Germinal center (tissue), 1 donor: Measurements from ENCODE around the gene CTAG1B.
"Not testable (repeated sequence)": the region's sequence is repeated elsewhere in the genome, so short reads cannot be mapped to it uniquely, and the experiment has no call there.

ENCODE experiments used
- DNase-seq: peaks from one replicate; pipeline ENCODE4 v3.0.0; 2012; ENCODE audit warnings: mixed read lengths, low spot score

Gene CTAG1B

DNA sequence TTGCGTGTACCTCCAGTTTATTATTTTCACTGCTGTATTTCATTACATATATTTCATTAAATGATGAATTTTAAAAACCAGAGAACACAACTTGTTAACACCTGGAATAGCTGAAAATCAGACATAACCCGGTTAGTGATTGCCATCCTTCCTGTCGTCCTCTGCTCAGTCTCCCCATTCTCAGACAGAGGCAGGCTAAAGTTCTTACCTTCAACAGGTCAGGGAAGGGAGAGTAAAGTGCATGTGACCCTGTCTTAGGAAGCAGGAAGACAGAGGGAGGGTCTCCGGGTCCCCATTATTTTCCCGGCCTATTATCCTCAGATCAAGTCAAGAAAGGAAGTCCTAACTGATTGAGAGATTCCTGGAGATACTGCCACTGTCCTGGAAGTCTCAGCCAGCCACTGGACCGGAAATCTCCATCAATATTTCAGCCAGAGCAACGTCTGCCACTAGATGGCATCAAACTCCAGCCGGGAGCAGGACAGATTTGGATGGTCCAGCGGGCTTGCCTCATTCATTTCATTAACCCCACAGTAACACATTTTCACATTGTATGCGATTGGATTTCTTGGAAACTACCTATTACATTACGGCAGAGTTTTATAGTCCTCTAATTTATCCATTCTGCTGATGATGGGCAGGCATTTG lies 1.8 kb upstream of the CTAG1B start:
- not testable (repeated sequence) for DNase-seq

GRCh38 chrX:154613586-154613985 lies 5.5 kb downstream of the CTAG1B start:
- DNase-seq, result not testable (repeated sequence)

DNA sequence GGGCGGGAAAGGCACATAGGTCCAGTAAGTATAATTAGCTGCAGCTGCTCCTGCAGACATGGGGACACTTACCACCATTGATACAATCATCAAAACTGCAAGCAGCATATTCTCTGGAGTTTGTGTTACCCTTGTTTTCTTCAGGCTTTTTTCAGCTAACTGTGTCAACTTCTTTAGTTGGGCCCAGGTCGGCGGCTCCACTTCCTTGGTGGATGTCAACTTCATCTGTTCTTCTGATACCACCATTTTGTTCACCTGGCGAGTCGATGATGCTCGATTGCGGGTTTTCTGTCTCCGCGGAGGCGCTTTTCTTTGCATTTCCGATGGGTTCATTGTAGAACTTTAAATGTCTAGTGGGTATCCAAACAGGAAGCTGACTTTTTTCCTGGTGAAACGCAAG lies 7.9 kb downstream of the CTAG1B start:
- not testable (repeated sequence) for DNase-seq

DNA sequence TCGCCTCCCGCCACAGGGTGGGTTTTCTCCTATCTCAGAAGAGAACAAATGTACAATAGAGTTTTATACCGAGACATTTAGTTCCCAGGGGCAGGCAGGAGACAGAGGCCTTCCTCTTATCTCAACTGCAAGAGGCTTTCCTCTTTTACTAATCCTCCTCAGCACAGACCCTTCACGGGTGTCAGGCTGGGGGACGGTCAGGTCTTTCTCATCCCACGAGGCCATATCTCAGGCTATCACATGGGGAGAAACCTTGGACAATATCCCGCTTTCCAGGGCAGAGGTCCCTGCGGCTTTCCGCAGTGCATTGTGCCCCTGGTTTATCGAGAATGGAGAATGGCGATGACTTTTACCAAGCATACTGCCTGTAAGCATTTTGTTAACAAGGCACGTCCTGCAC lies 10.3 kb downstream of the CTAG1B start:
- DNase-seq, result not testable (repeated sequence)

GRCh38 chrX:154607976-154608375 lies 11.1 kb downstream of the CTAG1B start:
- DNase-seq, result not testable (repeated sequence)

GRCh38 chrX:154607370-154607769 lies 11.7 kb downstream of the CTAG1B start:
- no peak for DNase-seq

GRCh38 chrX:154605566-154605965 lies 13.5 kb downstream of the CTAG1B start:
- DNase-seq, result no peak

GRCh38 chrX:154603438-154604430 lies 15.3 kb downstream of the CTAG1B start:
- no peak for DNase-seq

DNA sequence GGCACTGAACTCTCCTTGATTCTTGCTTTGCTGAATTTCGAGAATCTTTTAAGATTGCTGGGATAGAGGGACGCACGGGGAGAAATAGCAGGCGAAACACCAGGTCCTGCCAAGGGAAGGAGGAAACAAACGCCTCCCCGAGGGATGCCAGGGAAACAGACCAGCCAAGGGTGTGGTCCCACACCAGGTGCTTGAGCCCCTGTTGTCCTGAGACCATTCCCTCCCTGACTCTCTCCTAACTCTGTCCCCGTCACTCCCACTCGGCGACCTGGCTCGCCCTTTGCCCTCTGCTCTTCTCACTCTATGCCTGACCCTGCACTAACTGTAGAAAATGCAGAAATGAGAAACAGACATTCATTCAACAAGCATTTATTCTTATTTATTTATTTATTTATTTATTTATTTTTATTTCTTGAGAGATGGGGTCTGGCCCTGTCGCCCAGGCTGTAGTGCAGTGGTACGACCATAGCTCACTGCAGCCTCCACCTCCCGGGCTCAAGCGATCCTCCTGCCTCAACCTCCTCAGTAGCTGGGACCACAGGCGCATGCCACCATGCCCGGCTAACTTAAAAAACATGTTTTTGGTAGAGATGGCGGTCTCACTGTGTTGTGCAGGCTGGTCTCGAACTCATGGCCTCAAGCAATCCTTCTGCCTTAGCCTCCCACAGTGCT lies 16.2 kb downstream of the CTAG1B start:
- no peak for DNase-seq

DNA sequence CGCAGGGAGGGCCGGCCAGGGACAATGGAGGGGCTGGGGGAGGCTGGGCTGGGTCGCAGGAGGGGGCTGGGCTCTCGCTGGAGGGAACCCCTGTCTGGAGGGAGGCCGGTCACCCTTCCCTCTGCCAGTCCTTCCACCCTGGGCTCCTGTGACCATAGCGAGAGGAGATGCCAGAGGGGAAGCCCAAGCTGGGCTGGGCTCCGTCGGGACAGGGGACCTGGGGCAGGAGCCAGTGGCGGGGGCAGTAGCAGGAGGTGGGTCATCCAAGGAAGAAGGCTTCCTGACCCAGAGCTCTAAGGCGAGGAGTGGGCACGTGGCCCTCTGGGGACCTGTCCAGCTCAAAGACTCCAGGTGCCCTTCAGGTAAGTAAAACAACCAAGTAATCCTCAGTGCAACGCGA lies 16.9 kb downstream of the CTAG1B start:
- DNase-seq, result no peak

DNA sequence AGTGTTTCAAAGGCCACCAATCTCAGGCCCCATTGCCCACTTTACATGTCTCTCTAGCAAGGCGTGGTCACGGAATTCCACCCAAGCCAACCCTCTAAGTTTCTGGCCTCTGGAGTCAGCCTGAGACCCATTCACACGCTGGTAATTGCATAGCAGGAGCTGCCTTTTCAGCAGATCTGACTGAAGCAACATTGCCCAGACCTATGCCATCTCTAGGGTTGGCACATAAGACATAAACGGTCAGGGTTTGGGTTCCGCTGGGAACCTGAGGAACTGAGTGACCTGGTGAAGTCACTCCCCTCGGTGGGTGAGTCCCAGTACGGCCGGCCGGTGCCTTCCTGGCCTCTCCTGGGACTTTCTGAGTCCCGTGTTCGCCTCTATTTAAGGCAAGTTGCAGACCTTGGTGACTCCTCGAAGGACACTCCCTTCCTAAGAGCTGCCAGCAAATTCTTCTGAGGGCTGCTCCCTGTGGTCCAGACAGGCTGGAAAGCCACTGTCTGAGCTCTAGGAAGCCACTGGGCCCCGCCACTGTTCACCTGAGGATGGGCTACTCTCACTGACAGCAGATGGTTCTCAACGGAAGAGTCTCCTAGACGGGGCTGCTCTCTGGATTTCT lies 18.2 kb downstream of the CTAG1B start:
- DNase-seq, result no peak

DNA sequence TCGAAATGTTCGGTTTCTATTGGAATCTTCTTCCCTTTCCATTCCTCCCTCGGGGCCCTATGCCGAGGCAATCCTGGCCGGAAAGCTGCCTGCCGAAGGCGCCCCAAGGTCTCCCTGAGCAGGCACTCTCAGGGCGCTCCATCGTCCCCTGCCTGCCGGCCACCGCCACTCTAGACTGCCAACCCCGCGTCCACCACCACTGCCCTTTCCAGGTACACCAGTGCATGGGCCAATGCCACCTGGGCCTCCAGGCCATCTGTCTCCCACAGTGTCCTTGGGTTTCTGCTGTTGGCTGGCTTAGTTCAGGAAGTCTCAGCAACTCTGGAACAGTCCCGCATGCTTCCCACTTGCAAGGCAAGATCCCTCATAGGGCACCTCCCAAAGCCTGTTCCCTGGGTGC lies 19.6 kb downstream of the CTAG1B start:
- DNase-seq, result no peak

DNA sequence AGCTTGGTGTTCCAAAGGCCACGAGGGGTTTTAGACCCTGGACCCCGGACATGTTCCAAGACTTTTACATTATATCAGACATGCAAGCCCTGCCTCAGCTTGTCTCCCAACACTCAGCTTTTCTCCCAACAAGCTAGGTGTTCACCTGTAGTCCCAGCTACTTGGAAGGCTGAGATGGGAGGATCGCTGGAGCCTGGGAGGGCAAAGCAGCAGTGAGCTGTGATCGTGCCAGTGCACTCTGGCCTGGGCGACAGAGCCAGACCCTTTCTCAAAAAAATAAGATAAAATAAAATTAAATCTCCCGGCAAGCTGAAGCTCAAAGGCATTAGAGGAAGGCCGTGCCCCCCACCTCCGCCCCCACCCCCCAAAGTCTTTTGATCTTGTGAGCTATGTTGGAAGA lies 20.4 kb downstream of the CTAG1B start:
- DNase-seq, result no peak

DNA sequence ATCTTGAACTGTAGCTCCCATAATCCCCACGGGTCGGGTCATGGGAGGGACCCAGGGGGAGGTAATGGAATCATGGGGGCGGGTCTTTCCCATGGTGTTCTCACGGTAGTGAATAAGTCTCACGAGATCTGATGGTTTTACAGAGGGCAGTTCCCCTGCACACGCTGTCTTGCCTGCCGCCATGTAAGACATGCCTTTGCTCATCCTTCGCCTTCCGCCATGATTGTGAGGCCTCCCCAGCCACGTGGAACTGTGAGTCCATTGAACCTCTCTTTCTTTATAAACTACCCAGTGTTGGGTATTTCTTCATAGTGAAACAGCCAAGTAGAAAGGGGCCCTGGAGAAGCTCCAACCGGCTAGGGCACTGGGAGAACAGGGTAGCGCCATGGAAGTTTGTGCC lies 21.9 kb downstream of the CTAG1B start:
- DNase-seq, result no peak

GRCh38 chrX:154596290-154596929 lies 22.7 kb downstream of the CTAG1B start:
- no peak for DNase-seq

GRCh38 chrX:154595559-154596249 lies 23.4 kb downstream of the CTAG1B start:
- no peak for DNase-seq

DNA sequence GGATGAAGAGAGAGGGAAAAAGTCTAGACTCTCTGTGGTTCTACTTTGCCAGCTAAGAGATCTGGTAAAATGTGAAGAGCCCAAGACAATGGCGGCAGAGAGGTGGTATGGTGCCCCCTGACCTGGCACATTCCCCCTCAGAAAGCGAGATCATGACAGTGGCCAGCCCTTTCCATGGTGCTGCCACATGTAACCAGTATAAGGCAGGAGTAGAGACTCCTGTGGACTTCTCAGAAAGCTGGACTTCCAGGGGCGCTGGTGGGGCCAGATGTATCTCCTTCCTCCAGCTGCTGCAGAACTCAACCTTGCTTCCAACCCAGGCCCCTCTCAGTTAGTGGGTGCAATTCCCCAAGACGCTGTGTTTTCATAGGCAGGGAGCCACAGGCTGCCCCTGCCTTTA lies 24.6 kb downstream of the CTAG1B start:
- no peak for DNase-seq

- no peak for DNase-seq
Measured at GRCh38 chrX:154593201-154593600, 25.9 kb downstream of the CTAG1B start.

DNA sequence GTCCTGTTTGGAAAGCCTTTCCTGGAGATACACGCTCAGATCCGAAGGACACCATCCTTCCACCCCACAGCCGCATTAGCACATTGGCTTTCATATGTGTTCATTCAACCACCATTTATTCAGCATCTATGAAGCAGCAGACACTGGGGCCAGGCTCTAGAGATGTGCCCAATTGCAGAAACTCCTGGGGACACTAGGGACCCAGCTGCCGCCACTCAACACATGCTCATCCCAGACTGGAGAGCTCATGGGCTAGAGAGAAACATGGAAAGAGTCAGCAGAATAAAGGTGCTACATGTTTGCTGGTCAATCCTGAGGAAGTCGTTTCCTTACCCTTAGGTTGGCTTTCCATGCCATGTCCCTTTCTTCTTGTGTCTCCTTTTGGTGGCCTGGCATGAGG lies 26.6 kb downstream of the CTAG1B start:
- DNase-seq, result no peak

DNA sequence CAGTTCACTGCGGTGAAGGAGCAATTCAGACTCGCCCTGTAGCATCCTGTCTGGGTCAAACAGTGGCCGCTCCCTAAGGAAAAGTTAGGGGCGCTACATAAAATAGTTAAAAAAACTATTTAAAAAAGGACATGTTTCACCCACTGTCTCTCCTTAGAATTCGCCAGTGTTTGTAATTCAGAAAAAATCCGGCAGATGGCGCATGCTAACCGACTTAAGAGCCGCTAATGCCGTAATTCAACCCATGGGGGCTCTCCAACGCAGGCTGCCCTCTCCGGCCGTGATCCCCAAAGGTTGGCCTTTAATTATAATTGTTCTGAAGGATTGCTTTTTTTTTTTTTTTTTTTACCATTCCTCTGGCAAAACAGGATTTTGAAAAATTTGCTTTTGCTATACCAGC lies 28.7 kb downstream of the CTAG1B start:
- DNase-seq, result not testable (repeated sequence)

- DNase-seq, result not testable (repeated sequence)
Measured at GRCh38 chrX:154584585-154585183, 34.4 kb downstream of the CTAG1B start, which contains the start of gene CTAG1A. Gene CTAG1A (plus strand): TSS chrX:154585133. CDS start chrX:154585207, 74 bp downstream.
